ENCODE measurements around the gene RAD51.
A peak's percentile ranks its signal among the peaks of the same experiment; 100 is the strongest.

The RAD51 gene

DNA sequence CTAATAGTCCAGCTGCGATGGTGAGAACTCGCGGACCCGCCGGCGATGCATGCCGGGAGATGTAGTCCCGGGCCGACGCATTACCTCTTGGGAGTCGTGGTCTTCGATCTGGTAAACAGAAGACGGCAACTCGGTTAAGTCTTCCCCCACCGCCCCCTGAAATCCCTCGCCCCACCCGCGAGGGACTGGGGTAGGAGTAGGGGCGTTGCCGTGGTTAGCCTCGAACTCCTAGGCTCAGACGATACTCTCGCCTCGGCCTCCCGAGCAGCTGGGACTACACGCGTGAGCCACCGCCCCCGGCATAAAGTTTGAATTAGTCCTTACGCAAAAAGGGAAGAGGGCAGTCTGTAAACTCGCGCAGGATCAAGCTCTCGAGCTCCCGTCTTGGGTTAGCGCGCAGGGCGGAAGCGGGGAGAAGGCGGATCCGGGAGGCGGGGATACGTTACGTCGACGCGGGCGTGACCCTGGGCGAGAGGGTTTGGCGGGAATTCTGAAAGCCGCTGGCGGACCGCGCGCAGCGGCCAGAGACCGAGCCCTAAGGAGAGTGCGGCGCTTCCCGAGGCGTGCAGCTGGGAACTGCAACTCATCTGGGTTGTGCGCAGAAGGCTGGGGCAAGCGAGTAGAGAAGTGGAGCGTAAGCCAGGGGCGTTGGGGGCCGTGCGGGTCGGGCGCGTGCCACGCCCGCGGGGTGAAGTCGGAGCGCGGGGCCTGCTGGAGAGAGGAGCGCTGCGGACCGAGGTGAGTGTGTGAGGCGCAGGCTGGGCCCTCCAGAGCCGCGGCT lies at the start of gene RAD51:
Gene RAD51, plus strand, starts transcription at position 487 of the 781 bp plus-strand sequence. CDS start 3,585 bp downstream, outside the sequence.
- peaks cover 22% of the 10 kb centered on the region; the same call in 1 of the 2 replicates for H4K20me1 ChIP-seq (ENCODE audit: insufficient read depth, low read length)
- peaks cover 36% of the 10 kb centered on the region for H3K4me1 ChIP-seq (ENCODE audit: insufficient read depth, low read length)
- no peaks in the 10 kb centered on the region for H3K9me3 ChIP-seq (ENCODE audit: insufficient read depth, low read length, severe bottlenecking)
- H3K27ac ChIP-seq (ENCODE audit: low read length): peak within 1 kb of the TSS; percentile 93
- no peaks in the 10 kb centered on the region for H3K27me3 ChIP-seq (ENCODE audit: insufficient read depth, low read length, poor library complexity)
- ATAC-seq (ENCODE audit: insufficient read depth, low read depth): peak; percentile 89
- H2AFZ ChIP-seq (ENCODE audit: low read depth, low read length): peak within 1 kb of the TSS; percentile 64
- peaks cover 29% of the 10 kb centered on the region for H3K36me3 ChIP-seq (ENCODE audit: insufficient read depth, low read length)
- H3K4me3 ChIP-seq (ENCODE audit: low read depth in 1 of 2, low read length in 2 of 2): peak within 1 kb of the TSS; percentile 28 to 66
- H3K4me2 ChIP-seq (ENCODE audit: insufficient read depth, low read length): peak within 1 kb of the TSS; percentile 78
- H3K79me2 ChIP-seq (ENCODE audit: insufficient read depth, low read length): peaks cover 58% of the 10 kb centered on the region
- peak; percentile 92 for DNase-seq
- H3K9ac ChIP-seq (ENCODE audit: low read depth, low read length): peak within 1 kb of the TSS; percentile 73
- no peak for TF ChIP-seq CTCF (IDR thresholded peaks at IDR 0.05; ENCODE audit: borderline replicate concordance, extremely low read depth, low read length, poor library complexity, severe bottlenecking)
- TF ChIP-seq EZH2 (IDR thresholded peaks at IDR 0.05; ENCODE audit: borderline replicate concordance, low read depth, low read length, severe bottlenecking): no peak

DNA sequence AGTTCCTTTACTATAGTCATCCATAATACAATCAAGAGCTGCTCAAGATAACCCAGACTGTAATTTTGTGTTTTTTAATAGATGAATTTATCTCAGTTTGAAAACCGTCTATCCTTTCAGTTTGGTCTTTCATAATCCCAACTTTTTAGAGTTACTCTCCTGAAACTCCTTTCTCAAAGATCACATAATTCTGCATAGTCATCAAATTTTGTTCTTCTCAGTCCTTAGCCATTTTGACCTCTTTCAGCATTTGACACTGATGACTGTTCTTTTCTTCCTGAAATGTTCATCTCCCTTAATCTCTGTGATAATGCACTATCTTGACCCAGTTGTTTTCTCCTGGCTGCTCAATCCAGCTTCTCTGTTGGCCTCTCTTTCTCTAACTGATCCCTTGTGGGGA lies 47.5 kb upstream of the RAD51 start:
- no peak overlapping the region for H3K9ac ChIP-seq (ENCODE audit: low read depth, low read length)

GRCh38 chr15:40650479-40650878 lies 44.5 kb upstream of the RAD51 start:
- no peaks in the 10 kb centered on the region for H4K20me1 ChIP-seq (ENCODE audit: insufficient read depth, low read length)
- no peaks in the 10 kb centered on the region for H3K9me3 ChIP-seq (ENCODE audit: insufficient read depth, low read length, severe bottlenecking)
- no peak overlapping the region for H3K9ac ChIP-seq (ENCODE audit: low read depth, low read length)
- DNase-seq (no peak), ATAC-seq (ENCODE audit: insufficient read depth, low read depth) (no peak)
- H3K4me1 ChIP-seq (ENCODE audit: insufficient read depth, low read length): no peaks in the 10 kb centered on the region
- TF ChIP-seq EZH2 (IDR thresholded peaks at IDR 0.05; ENCODE audit: borderline replicate concordance, low read depth, low read length, severe bottlenecking): no peak
- H3K27me3 ChIP-seq (ENCODE audit: insufficient read depth, low read length, poor library complexity): no peaks in the 10 kb centered on the region
- no peaks in the 10 kb centered on the region for H3K79me2 ChIP-seq (ENCODE audit: insufficient read depth, low read length)
- H3K4me2 ChIP-seq (ENCODE audit: insufficient read depth, low read length): no peak overlapping the region
- no peak overlapping the region for H2AFZ ChIP-seq (ENCODE audit: low read depth, low read length)
- no peak overlapping the region for H3K4me3 ChIP-seq (ENCODE audit: low read depth in 1 of 2, low read length in 2 of 2)
- H3K36me3 ChIP-seq (ENCODE audit: insufficient read depth, low read length): peaks cover 69% of the 10 kb centered on the region
- no peak overlapping the region for H3K27ac ChIP-seq (ENCODE audit: low read length)

More for the DNA sequence above, 47.5 kb upstream of the RAD51 start:
- Histone ChIP-seq H3K36me3 (ENCODE audit: insufficient read depth, low read length) (peaks cover 51% of the 10 kb centered on the region), H4K20me1 (ENCODE audit: insufficient read depth, low read length) (no peaks in the 10 kb centered on the region), H3K4me3 (ENCODE audit: low read depth in 1 of 2, low read length in 2 of 2) (no peak overlapping the region), H3K9me3 (ENCODE audit: insufficient read depth, low read length, severe bottlenecking) (no peaks in the 10 kb centered on the region), H3K27me3 (ENCODE audit: insufficient read depth, low read length, poor library complexity) (no peaks in the 10 kb centered on the region), H2AFZ (ENCODE audit: low read depth, low read length) (no peak overlapping the region), H3K79me2 (ENCODE audit: insufficient read depth, low read length) (no peaks in the 10 kb centered on the region), H3K27ac (ENCODE audit: low read length) (no peak overlapping the region), H3K4me2 (ENCODE audit: insufficient read depth, low read length) (no peak overlapping the region), H3K4me1 (ENCODE audit: insufficient read depth, low read length) (no peaks in the 10 kb centered on the region)
- ATAC-seq (ENCODE audit: insufficient read depth, low read depth): no peak
- no peak for DNase-seq
- TF ChIP-seq CTCF (IDR thresholded peaks at IDR 0.05; ENCODE audit: borderline replicate concordance, extremely low read depth, low read length, poor library complexity, severe bottlenecking): no peak
- TF ChIP-seq EZH2 (IDR thresholded peaks at IDR 0.05; ENCODE audit: borderline replicate concordance, low read depth, low read length, severe bottlenecking): no peak

- H3K36me3 ChIP-seq (ENCODE audit: insufficient read depth, low read length): peaks cover 56% of the 10 kb centered on the region
- no peak overlapping the region for H3K27ac ChIP-seq (ENCODE audit: low read length)
- no peak overlapping the region for H3K4me3 ChIP-seq (ENCODE audit: low read depth in 1 of 2, low read length in 2 of 2)
- no peak for TF ChIP-seq EZH2 (IDR thresholded peaks at IDR 0.05; ENCODE audit: borderline replicate concordance, low read depth, low read length, severe bottlenecking)
- TF ChIP-seq CTCF (IDR thresholded peaks at IDR 0.05; ENCODE audit: borderline replicate concordance, extremely low read depth, low read length, poor library complexity, severe bottlenecking): no peak
- no peak overlapping the region for H3K9ac ChIP-seq (ENCODE audit: low read depth, low read length)
- ATAC-seq (ENCODE audit: insufficient read depth, low read depth) (no peak), DNase-seq (no peak)
- no peak overlapping the region for H3K4me2 ChIP-seq (ENCODE audit: insufficient read depth, low read length)
- H3K9me3 ChIP-seq (ENCODE audit: insufficient read depth, low read length, severe bottlenecking): no peaks in the 10 kb centered on the region
- H4K20me1 ChIP-seq (ENCODE audit: insufficient read depth, low read length): no peaks in the 10 kb centered on the region
- no peaks in the 10 kb centered on the region for H3K79me2 ChIP-seq (ENCODE audit: insufficient read depth, low read length)
- H2AFZ ChIP-seq (ENCODE audit: low read depth, low read length): no peak overlapping the region
- H3K4me1 ChIP-seq (ENCODE audit: insufficient read depth, low read length): no peaks in the 10 kb centered on the region
- no peaks in the 10 kb centered on the region for H3K27me3 ChIP-seq (ENCODE audit: insufficient read depth, low read length, poor library complexity)
These were observed 34.3 kb upstream of the RAD51 start for GRCh38 chr15:40660686-40661085.
